NCI-H774 (cell line): ENCODE results near the gene CALML3.

Source experiments
- DNase-seq: peaks from one replicate; lab custom pipeline; 2025; lab: John Stamatoyannopoulos, UW

Gene CALML3

DNA sequence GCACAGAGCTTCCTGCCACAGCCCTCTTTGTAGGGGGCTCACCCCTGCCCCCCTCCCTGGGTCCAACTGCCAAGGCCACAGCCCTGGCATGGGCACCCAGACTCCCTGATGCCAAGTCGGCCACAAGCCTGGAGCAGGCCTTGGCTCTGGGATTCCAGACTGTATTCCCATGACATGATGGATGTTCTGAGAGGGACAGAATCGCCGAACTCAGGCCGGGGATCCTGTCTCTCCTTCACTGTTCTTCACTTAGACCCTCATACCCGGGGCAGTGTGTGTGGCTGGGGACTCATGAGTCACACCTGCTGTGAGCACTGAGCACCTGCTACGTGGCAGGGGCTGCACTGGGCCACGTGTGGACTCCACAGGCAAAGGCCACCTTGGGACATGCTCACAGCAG is 33.3 kb upstream of the CALML3 start:
- DNase-seq = no peak

DNA sequence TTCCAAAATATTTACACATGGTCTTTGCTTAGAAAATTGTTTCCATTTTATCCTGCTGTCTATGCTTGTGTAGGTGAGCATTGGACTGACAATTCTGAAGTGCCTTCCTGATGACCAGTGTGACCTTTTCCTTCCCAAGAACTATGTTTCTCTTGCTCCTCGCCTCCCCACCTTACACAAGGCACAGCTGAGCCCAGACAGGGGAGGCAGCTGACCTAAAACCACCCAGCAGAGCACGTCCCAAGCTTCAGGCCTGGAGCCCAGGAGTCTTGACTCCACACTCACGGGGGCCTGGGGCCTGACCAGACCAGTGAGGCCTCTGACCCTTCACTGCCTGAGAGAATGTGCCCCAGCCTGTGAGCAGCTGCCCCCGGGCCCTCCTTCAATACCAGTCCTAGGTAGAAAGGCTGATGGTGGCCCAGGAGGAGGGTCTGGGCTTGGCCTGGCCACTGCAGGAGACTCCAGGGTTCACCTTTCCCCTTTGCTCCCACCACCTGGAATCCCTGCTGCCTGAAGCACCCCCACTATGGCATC is 32.4 kb upstream of the CALML3 start:
- DNase-seq = no peak

DNA sequence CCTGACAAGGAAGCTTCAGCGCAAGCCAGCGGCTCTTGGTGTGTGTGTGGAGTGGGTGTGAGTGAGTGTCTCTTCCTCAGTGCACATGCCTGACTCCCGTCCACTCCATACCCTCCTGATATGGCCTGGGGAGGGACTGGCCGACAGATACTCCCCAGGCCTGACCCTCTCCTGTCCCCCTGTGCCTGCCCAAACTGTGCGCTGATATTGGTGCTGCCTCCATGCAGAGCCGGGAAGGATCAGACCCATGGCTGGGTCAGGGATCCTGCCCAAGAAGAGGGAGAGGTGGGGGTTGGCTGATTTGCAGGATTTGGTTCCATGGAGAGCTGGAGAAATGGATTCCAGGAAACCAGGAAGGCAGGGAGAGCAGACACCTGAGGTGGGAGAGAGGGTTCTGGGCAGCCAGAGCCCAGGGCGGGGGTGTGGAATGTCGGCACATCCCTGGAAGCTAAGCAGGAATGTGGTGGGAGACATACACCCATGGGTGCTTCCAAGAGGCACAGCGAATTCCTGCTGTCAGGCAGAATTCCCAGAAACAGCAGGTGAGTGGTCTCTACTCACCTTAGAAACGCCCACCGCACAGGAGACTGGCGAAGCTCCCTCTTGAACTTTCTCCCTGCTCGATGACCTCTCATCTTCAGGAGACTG is 31.7 kb upstream of the CALML3 start:
- no peak for DNase-seq

DNA sequence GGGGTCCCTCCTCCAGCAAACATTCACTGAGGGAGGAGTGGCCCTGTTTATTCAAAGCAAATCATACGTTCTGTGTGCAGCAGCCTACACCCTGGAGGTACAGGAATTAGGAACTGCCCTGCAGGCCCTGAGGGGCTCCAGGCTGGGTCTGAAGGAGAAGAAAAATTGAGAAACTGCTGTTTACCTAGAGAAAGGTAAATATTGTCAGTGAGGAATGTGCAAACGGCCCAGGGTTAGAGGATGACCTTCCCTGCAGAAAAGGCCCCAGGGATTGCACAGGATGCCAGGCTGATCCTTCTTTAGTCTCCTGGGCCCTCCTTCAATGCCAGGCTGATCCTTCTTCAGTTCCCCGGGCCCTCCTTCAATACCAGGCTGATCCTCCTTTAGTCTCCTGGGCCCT is 31.1 kb upstream of the CALML3 start:
- no peak for DNase-seq

DNA sequence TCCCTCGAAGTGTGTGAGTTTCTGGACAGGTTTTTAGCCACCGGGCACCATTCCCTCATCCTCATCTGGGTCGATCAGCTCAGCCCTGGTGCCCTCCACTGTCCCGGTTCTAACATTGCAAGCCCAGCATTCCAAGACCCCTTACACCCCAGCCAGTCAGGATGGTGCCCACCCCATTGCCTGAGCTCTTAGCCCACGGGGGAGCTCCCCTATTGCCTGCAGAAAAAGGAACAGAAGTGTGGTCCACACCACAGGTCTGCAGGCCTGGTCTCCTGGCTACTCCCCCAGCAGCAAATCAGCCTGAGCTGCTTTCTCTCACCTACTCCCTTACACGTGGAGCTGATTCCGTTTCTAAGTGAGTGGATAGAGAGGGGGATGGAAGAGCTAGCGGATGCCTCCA is 30.1 kb upstream of the CALML3 start:
- DNase-seq = no peak

DNA sequence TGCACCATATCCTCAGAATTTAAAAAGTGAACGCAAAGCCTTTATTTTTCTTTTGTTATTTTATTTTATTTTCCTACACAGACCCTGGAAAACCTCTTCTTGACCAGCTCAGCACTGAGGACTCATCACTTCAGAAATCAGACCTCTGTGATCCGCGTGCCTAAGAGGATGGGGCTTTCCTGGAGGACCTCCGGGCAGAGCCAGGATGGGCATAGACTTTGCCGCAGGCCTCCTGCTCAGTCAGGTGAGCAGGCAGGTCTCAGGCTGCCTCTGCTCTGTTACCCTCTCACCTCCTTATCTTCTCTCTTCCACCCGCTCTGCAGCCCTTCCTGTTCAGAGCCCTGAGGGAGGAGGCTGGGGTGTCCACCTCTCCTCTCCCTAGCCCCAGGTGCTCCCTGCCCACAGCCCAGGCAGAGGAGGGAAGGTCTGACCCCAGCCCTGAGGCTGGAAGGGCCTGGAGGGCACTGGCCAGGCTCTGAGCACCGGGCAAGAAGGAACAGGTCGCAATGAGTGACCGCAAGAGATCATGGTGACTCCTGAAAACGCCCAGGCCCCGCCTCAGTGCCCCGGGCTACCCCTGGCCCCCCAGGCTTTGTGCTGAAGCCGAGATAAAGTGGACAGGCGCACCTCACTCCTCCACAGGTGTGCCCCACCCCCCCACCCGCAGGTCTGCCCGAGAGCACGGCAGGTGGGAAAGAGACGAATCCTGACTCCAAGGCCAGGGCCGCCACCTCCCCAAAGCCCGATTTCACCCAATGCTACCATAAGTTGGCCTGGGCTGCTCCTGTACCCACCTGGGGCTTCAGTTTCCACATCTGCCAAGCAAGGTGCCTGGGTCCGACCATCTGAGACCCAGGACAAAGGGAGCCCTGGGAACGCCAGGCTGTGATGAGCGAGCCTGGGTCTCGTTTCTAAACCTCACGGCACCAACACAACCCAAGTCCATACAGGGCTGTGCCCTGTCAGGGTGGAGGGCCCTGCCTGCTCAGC is 28.2 kb upstream of the CALML3 start:
- DNase-seq = no peak

DNA sequence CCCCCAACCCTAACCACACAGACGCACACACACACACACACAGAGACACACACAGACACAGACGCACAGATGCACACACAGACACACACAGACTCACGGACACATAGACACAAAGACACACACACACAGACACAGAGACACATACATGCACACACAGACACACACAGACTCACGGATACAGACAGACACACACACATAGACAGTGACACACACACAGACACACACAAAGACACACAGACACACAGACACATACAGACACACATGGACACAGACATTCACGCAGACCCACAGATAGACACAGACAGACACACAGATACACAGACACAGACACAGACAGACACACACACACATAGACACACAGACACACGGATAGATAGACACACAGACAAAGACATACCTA is 27.5 kb upstream of the CALML3 start:
- no peak for DNase-seq

DNA sequence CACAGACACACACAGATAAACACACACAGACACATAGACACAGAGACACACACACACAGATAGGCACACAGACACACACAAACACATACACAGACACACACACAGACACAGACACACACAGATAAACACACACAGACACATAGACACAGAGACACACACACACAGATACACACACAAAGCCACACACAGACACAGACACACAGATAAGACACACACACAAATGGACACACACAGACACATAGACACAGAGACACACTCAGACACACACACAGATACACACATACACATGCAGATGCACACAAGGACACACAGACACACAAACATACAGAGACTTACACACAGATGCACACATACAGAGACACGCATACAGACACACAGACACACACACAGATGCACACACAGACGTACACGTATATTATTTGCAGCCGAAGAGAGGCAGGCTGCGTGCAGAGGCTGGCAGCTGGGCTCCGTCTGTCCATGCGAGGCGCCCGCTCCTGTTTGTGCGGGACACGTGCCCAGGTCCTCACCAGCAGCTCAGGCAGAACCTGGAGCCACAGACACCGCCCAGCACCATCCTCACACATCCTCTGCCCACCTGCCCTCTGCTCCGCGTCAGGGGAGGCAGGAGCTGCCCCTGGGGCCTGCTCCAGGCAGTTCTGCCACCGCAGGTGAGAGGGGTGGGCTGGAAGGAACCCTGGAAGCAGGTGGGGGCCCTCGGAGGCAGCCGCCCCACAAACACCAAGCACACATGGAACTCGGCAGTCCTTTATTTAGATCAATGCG is 26.6 kb upstream of the CALML3 start:
- no peak for DNase-seq

DNA sequence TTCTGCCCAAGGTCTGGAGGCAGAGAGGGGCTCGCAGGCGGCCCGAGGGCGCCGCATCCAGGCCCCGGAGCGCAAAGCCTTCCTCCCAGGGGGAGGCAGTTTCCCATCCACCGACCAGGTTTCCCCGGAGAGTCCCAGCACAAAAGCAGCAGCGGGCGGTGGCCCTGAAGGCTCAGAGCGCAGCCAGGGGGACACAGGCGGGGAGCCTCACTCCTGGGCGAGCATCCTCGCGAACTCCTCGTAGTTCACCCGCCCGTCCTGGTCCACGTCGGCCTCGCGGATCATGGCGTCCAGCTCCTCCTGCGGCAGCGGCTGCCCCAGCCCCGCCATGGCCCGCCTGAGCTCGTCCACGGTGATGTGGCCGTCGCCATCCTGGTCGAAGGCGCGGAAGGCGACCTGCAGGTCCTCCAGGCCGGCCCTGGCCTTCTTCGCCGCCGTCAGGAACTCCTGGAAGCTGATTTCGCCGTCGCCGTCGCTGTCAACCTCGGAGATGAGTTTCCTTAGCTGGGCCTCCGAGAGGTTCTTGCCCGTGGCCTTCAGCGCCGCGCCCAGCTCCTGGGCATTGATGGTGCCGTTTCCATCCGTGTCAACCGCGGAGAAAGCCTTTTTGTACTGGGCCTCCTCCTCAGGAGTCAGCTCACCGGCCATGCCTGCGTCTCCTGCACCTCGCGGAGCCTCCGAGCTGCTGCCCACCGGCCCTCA is 25.8 kb upstream of the CALML3 start:
- no peak for DNase-seq

DNA sequence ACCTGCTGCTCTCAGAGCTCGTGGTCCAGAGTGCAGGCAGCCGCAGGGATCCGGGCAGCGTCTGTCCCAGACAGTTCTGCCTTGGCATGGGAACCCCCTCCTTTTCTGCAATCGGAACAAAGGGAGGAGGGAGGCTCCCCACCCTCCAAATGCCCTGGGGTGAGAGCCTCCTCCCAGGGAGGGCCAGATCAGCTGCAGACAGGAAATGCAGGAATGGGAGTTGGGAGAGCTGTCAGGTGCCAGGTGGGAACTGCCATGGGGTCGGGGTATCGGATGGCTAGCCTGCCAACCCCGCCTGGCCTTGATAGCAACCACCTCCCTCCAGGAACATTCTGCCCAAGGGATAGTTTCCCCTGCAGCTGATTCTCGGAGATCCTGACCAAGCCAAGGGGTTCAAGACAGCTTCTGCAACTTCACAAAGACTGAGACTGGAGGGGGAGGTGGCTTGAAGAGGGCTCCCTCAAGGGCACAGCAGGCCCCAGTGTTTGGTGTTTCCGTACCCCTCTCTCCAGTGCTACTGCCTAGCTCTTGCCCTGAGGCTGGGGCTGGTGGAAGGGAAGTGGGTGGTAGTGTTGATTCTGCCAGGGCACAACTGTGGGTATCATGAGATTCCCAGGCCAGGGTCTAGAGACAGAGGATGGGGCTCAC is 25.1 kb upstream of the CALML3 start, which contains the start of gene CALML5:
Gene CALML5 (minus strand): TSS at position 78 of the 648 bp plus-strand sequence. CDS start 132 bp downstream, outside the sequence.
- no peak for DNase-seq

DNA sequence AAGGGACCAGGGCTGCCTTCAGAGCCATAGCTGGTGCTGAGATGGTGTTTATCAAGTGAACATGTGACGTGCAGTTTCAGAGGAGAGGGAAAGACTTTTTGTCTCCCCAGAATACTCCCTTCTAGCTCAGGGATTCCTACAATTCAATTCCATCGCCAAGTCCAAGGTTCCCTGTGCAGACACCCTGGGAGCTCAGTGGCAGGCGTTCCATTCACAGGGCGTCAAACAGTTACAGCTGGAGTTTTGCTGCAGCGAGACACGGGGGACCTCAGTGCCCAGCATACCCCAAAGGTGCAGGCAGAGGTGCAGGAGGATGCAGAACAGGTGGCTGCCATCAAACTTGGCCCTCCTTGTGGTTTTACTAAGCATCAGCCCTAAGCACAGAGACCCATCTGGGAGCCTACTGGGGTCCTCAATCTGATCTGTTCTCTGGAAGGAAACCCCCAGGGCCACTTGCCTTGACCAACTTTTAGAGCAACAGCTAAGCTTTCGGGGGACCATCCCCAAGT is 24.5 kb upstream of the CALML3 start:
- DNase-seq = no peak

DNA sequence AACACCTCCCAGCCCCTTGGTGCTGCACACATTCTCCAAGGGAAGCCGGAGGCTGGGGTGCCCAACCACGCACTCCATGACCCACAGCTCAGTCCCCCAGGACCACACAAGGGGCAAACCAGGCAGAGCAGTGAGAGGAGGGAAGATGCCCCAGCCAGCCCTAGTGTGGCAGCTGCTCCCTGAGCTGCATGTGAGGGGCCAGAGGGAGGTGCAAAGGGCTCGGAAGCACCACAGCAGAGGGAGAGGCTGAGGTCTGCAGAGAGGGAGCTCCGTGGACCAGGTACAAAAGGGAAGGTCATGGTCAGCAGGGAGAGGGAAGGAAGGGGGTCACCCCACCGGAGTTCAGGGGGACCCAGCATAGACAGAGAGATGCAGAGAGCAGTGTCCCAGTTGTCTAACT is 23.9 kb upstream of the CALML3 start:
- DNase-seq = no peak

DNA sequence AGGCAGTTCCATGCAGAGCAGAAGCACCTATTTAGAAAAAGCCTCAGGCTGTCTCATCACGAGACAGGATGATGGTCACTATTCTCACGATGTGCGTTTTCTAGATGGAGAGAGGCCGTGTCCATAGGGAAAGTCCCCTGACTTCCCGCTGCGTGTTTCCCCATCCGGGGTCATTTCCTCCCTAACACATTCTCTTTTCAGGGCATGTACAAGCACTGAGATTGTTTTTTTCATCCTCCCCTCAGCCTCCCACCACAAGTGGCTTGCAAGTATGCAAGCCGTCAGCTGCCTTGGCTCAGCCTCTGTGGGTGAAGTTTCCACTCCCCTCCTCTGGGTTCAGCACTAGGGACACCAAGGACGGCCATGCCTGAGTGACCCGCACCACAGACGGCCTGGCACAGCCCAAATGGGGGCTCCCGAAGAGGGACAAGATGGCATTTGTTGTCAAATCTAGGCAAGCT is 22.7 kb upstream of the CALML3 start:
- DNase-seq = no peak

DNA sequence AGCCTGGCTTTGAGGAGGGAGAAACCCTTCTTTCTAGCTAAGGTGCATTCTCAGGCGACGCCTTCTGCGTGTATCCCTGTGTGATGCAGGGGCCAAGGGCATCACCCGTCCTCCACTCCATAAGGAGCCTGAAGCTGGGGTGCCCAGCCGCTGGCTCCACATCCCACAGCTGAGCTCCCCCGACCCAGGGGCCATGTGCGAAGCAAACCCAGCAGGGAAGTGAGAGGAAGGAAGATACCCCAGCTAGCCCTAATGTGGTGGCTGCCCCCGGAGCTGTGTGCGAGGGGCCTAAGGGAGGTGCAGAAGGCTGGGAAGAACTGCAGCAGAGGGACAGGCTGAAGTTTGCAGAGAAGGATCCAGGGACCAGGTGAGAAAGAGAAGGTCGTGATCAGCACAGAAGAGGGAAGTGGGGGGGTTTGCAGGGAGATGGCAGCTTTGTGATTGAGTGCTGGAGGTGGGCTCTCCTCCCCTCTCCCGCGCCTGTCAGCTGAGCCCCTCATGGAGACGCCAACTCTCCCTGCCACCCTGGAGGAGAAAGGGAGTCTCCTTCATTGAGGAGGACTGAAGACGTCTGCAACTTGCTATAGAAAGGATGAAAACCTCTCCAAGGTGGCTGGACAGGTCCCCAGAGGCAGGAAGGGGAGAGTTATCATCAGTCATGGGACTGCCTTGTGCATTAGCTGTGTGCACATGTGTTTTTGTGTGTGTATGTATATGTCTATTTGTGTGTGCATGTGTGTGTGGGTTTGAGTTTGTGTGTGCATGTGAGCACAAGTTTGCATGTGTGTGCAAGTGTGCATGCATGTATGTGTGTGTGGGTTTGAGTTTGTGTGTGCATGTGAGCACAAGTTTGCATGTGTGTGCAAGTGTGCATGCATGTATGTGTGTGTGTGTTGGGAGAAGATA is 21.9 kb upstream of the CALML3 start:
- DNase-seq = no peak

DNA sequence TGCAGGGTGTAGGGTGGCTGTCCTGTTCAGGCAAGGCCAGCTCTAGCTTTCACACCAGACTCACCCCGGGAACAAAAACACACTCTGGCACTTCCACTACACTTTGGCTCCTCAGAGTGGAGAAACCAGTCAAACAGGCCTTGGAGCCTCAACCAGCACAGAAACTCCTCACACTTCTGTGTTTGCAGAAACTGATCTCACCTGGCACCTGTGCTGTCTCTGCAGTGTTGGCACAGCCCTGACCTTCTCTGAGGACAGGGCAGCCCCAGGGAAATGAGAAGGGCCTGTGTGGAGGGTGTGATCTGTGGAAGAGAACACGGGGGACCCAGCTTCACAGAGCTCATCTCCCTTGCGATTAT is 21.3 kb upstream of the CALML3 start:
- peak; percentile 79 for DNase-seq

DNA sequence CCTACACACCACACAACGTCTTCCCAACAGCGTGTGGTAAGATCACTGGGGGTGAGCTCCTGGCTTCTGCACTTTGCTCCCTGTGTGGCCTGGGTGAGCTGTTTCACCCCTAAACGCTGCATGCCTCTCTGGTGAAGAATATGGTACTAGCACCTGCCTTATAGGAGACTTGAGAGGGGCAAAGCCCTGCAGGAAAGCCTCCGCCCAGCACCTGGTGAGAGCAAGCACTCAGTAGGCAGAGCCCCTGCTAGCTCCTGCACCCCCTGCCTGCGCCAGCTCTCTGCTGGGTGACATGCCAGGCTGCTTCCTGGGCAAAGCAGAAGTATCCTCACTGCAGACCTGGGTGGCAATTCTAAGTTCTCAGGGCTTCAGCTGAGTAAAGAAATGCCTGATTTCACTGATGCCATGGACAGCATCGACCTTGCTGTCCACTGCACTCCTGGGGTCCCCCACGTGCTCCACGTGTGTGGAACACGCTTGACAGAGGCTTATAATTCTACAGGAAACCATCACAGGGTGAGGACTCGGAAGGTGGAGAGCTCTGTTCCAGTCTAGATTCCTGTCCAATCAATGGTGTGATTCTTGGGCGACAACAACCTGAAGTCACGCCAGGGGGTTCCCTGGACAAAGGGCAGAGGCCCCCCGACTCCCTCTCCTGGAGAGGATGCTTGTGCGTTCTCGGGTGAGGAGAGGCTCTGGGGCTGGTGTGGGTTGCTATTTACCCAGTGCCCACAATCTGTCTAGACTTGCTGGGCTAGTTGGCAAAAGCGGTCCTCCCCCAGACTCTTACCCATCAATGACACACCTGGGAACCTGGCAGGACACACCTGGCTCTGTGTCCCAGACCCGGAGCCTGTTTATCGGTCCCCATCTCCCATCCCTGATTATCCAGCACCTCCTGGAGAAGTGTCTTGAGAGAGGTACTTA is 20.4 kb upstream of the CALML3 start:
- DNase-seq = peak; percentile 22

DNA sequence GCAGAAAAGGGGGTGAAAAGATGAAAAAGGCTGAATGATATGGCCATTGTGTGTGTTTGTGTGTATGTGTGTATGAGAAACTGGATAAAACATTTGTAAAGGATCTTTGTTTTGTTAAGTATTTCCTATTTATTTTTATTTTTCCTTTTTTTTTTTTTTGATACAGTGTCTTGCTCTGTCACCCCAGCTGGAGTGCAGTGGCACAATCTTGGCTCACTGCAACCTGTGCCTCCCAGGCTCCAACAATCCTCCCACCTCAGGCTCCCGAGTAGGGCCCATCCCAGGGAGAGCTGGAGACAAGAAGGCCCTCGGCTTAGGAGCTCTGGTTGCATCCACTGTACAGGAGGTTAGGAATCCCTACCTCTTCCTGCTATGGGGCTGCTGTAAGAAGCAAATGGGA is 18.5 kb upstream of the CALML3 start:
- DNase-seq = no peak
